ENCODE results near the gene PNMA8A. TPM values are rescaled to one million over a fixed set of nuclear protein-coding genes. Genes with fewer than 3 reads are reported as not detected.

Gene PNMA8A
- total and polyA plus RNA-seq, 7 donors, result 1.5 to 8.4 (median 5.3) TPM; not detected in 2

GRCh38 chr19:46426506-46427162, 44.7 kb downstream of the PNMA8A start:
- H3K27ac ChIP-seq, result peak overlapping the region in 3 of 4 donors; percentile 45 to 56 (median 52)
- intact Hi-C loops (cut with DNase I), result no loop called here
- TF ChIP-seq, protein P1, sequence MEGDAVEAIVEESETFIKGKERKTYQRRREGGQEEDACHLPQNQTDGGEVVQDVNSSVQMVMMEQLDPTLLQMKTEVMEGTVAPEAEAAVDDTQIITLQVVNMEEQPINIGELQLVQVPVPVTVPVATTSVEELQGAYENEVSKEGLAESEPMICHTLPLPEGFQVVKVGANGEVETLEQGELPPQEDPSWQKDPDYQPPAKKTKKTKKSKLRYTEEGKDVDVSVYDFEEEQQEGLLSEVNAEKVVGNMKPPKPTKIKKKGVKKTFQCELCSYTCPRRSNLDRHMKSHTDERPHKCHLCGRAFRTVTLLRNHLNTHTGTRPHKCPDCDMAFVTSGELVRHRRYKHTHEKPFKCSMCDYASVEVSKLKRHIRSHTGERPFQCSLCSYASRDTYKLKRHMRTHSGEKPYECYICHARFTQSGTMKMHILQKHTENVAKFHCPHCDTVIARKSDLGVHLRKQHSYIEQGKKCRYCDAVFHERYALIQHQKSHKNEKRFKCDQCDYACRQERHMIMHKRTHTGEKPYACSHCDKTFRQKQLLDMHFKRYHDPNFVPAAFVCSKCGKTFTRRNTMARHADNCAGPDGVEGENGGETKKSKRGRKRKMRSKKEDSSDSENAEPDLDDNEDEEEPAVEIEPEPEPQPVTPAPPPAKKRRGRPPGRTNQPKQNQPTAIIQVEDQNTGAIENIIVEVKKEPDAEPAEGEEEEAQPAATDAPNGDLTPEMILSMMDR (IDR thresholded peaks at IDR 0.05), result no peak
- TF ChIP-seq POLR2A (IDR thresholded peaks at IDR 0.05) (no peak), POLR2AphosphoS5 (IDR thresholded peaks at IDR 0.05) (no peak), EP300 (IDR thresholded peaks at IDR 0.05) (no peak)

DNA sequence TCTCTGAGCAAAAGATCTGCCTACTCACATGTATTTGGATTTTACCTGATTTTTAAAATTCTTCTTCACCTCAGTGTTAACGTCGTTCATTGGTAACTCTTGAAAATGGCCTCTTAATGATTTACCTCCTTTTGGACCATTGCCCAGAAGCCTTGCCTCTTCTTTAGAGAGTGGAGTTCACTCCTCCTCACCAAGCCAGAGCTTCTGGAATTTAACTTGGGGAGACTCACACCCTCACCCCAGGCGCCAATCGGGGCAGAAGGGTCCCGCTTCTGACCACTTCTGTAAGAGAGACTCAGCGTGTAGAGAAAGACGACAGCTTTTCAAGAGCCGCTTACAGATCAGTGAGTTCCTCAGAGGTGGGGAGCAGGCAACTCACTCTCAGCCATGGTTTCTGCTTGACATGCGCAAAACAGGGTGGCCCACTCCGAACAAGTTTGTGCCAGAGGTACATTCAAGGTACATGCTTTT, 45.3 kb downstream of the PNMA8A start:
- TF ChIP-seq POLR2AphosphoS5 (IDR thresholded peaks at IDR 0.05) (no peak), EP300 (IDR thresholded peaks at IDR 0.05) (no peak), POLR2A (IDR thresholded peaks at IDR 0.05) (no peak)
- TF ChIP-seq, protein P1 (IDR thresholded peaks at IDR 0.05), result no peak
- intact Hi-C loops (cut with DNase I), result no loop called here
- Histone ChIP-seq H3K27ac (peak overlapping the region in 3 of 4 donors; percentile 45 to 56 (median 52)), H3K36me3 (no peaks in the 10 kb centered on the region), H3K4me3 (peak overlapping the region; percentile 32 to 60 (median 46)), H3K9me3 (no peaks in the 10 kb centered on the region), H3K4me1 (peaks cover 0 to 24% (median 15%) of the 10 kb centered on the region in 4 donors), H3K27me3 (peaks cover 0 to 56% (median 19%) of the 10 kb centered on the region in 3 donors)
- DNase-seq, result no peak
- WGBS, 2 donors, result 2% methylated on average over 10 of the region's 10 CpGs

More at GRCh38 chr19:46426506-46427162, 44.7 kb downstream of the PNMA8A start:
- peaks cover 0 to 56% (median 19%) of the 10 kb centered on the region in 3 donors for H3K27me3 ChIP-seq
- no peaks in the 10 kb centered on the region for H3K36me3 ChIP-seq
- peak overlapping the region; percentile 32 to 60 (median 46) for H3K4me3 ChIP-seq
- H3K9me3 ChIP-seq, result no peaks in the 10 kb centered on the region
- WGBS, 2 donors, result 1 to 4% methylated on average over 32 of the region's 32 CpGs
- DNase-seq, result peak; percentile 83
- H3K4me1 ChIP-seq, result peaks cover 0 to 24% (median 15%) of the 10 kb centered on the region in 4 donors

DNA sequence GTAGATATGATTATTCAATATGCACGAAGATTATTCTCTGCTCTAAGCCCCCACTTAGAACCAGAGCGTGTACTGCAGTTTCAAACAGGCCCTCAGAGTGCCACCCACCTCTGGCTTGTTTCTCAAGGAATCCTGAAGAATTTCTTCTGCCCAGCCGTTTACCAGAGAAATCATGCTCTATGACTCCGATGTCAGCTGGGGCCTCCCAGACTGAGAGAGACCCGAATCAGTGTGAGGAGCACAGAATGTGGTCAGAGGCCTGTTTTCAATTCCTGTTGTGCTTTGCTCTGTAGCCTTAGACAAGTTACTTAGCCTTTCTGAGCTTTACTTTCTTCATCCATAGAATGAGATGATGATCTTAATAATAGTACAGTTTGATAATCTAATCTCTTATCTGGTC, 48.2 kb downstream of the PNMA8A start:
- Histone ChIP-seq H3K27ac (no peak overlapping the region), H3K4me1 (peaks cover 0 to 14% (median 10%) of the 10 kb centered on the region in 4 donors), H3K36me3 (no peaks in the 10 kb centered on the region), H3K27me3 (peaks cover 0 to 33% (median 11%) of the 10 kb centered on the region in 3 donors), H3K4me3 (no peak overlapping the region), H3K9me3 (no peaks in the 10 kb centered on the region)
- TF ChIP-seq POLR2AphosphoS5 (IDR thresholded peaks at IDR 0.05) (no peak), POLR2A (IDR thresholded peaks at IDR 0.05) (no peak), EP300 (IDR thresholded peaks at IDR 0.05) (no peak)
- TF ChIP-seq, protein P1 (IDR thresholded peaks at IDR 0.05), result no peak
- DNase-seq, result no peak
- intact Hi-C loops (cut with DNase I), result no loop called here
- WGBS, 2 donors, result 74 to 81% methylated on average over 5 of the region's 5 CpGs

DNA sequence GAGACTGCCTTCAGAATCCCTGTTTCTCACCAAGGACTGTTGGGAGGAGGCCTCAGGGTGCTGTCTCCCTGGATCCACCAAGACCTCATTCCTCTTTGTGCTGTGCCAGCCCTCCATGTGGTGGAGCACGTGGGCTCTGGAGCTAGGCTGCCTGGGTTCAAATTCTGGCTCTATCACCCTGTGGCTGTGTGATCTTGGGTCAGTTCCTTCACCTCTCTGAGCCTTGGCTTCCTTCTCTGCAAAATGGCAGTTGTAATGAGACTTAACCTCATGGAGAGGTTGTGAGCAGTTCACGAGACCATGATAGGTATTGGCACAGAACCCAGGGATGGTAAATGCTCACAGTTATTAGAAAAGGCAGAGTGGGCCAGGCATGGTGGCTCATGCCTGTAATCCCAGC, 49.0 kb downstream of the PNMA8A start:
- Histone ChIP-seq H3K27me3 (peaks cover 0 to 27% (median 11%) of the 10 kb centered on the region in 3 donors), H3K4me1 (peaks cover 0 to 14% (median 10%) of the 10 kb centered on the region in 4 donors), H3K4me3 (no peak overlapping the region), H3K9me3 (no peaks in the 10 kb centered on the region), H3K27ac (no peak overlapping the region), H3K36me3 (no peaks in the 10 kb centered on the region)
- 72 to 80% methylated on average over 2 of the region's 2 CpGs for WGBS, 2 donors
- intact Hi-C loops (cut with DNase I), result no loop called here
- TF ChIP-seq POLR2AphosphoS5 (IDR thresholded peaks at IDR 0.05), result no peak
- TF ChIP-seq POLR2A (IDR thresholded peaks at IDR 0.05), result no peak
- TF ChIP-seq EP300 (IDR thresholded peaks at IDR 0.05), result no peak
- TF ChIP-seq, protein P1 (IDR thresholded peaks at IDR 0.05), result no peak
- no peak for DNase-seq

Data from sigmoid colon (tissue), 7 donors.